HG02973 (cell line): Measurements from ENCODE around the gene SDK1.

Experiments
- ATAC-seq: cut with Tn5 transposase; IDR thresholded peaks from one replicate; pipeline ENCODE4 v1.9.1; 2021; ENCODE audit warnings: moderate library complexity; ENCODE audit not compliant: unreplicated experiment

SDK1 gene

DNA sequence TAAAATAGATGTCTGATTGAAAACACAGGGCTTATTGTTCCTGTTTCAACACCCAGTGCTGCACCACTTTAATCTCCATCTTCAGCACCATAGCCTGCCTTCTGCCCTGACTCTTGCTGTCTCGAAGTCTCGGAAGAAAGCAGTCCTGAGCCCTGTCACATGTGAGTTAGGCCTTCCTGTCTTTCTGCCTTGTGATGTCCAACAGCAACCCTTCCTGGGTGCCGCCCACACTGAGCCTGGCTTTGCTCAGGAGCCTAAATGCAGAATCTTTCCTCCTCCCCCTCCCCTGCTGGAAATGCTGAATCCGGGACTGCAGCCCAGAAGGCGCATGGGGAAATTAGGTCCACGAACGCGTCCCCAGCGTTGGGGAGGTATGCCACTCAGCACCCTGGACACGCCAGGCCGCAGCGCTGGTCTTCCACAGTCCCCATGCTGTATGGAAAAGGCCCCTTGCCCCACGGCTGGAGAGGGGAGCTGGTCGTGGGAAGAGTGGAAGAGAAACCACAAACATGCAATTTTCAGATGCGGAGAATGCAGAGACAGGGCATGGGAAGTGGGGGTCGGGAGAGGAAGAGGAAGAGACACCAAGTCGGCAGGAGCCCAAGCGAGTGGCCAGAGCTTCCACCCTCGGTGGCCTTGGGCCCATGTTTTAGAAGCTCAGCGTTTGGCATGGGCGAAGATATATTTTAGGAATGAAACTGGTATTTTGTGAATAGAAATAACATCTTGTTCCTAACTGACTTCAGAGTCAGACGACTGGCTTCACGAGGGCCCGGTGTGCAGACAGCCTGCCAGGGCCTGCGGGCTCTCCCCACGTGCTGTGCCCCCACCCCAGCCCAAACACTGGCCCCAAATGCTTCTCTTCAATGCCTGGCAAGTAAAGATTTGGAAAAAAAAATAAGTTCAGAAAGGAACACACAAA, 724.9 kb downstream of the SDK1 start:
- no peak for ATAC-seq

DNA sequence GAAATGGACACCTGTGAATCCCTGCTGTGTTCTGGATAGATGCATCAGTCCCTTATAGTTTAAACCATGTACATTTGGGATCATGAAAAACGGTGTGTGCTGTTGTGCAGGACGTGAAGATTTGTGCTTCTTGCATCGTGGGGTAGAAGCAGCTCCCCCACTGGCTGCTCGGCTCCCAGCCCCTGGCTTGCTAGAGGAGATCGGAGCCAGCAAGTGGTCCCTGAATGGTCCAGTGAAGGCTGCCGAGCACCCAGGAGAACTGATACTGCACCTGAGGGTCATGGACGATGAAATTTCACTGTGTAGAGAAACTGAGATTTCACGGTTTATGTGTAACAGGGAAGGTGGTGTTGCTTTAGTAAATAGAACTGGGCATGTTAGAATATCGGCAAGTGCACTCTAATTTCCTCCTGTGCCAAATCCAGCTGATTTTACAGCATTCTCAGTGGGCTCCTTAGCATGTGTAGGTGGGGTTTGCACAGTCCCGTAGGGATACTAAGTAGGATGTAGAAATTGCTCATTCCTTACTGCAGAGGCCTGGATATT, 726.0 kb downstream of the SDK1 start:
- ATAC-seq = no peak

- no peak for ATAC-seq
Observed at GRCh38 chr7:4028221-4028620, 727.2 kb downstream of the SDK1 start.

- ATAC-seq = no peak
Observed at GRCh38 chr7:4029941-4030340, 728.9 kb downstream of the SDK1 start.

DNA sequence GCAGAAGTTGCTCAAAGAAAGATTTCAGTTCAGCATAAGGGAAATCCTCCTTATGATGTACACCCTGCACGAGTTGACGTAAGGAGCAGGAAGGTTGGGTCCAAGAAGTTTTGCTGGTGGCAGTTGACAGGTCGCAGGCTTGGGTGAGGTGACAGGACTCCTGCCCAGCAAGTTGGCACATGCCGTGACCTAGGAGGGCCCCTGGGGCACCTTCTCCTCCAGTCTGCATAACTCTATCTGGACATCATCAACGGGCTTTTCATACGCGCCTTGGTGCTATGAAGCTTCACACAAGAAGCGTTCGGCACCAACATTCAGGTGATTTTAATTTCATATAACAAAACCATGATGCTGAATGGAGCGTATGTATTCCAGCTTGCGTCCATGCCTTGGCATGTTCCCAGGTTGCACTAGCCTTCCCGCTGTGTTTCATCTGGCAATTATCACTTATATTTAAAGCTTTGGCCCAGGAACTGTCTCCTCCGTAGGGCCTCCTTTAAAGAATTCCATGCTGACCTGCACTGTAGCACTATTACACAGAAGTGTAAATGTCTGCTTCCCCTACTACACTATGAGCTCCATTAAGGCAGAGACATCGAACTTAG, 729.4 kb downstream of the SDK1 start:
- no peak for ATAC-seq

- ATAC-seq = no peak
Observed at GRCh38 chr7:4033996-4034395, 732.9 kb downstream of the SDK1 start.

DNA sequence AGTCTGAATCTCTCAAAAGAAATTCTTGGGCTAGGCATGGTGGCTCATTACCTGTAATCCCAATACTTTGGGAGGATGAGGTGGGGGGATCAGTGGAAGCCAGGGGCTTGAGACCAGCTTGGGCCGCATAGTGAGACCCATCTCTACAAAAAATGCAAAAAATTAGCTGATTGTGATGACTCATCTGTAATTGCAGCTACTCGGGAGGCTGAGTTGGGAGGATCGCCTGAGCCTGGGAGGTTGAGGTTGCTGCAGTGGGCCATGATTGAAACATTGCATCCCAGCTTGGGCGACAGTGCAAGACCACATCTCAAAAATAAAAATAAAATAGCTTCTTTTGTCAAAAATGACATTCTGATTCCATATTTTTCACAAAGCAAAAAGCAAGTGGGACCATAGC, 736.3 kb downstream of the SDK1 start:
- no peak for ATAC-seq

- no peak for ATAC-seq
Observed at GRCh38 chr7:4037877-4038276, 736.8 kb downstream of the SDK1 start.

DNA sequence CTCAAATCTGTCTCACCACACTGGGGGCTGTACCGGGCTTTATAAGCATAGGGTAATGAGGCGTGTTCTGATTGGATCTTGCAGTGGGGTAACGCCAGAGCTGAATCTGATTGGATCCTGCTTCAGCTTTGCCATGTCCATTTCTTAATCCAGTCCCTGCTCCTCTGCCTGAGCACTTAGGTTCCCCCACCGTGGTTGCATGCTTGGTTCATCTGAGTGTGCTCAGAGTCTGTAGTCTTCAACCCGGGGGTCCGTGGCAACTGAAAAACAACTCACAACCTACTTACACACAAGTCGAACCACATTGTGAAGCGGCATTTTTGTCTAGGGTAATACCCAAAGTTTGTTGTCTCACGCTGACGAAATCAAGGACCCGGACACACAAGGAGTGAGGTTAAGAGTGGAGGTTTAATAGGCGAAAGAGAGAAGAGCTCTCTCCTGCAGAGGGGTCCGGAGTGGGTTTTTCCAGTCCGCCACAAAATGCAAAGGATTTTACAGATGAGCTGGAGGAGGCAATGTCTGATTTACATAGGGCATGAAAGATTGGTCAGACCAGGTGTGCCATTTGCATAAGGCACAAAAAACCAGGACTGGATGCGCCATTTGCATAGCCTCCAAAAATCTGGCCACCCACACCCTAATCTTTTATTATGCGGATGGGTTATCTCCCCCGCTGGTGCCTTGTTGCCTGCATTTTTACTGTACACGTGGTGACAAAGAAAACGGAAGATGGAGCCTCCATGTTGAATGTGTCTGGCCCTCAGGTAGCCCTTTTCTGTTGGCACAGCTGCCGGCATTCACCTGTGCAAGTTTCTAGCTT, 739.3 kb downstream of the SDK1 start:
- no peak for ATAC-seq

GRCh38 chr7:4042402-4043045, 741.5 kb downstream of the SDK1 start:
- ATAC-seq = no peak

DNA sequence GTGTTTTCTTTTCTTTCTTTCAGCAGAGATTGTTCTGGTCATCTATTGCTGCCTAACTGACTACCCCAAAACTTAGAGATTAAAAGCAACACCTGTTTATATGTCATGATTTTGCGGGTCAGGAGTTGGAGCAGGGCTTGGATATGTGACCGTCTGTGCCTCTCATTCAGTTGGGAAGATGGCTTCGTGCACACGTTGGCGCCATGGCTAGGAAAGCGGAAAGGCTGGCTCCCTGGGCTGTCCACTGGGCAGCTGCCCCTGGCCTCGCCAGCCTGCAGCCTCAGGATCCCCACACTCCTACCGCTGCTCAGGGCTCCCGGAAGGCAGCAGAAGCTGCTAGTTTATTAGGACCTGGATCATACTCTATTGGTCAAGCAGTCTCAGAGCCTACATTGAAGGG, 742.9 kb downstream of the SDK1 start:
- no peak for ATAC-seq

GRCh38 chr7:4045450-4045849, 744.4 kb downstream of the SDK1 start:
- no peak for ATAC-seq

- no peak for ATAC-seq
Observed at GRCh38 chr7:4045975-4046374, 744.9 kb downstream of the SDK1 start.

DNA sequence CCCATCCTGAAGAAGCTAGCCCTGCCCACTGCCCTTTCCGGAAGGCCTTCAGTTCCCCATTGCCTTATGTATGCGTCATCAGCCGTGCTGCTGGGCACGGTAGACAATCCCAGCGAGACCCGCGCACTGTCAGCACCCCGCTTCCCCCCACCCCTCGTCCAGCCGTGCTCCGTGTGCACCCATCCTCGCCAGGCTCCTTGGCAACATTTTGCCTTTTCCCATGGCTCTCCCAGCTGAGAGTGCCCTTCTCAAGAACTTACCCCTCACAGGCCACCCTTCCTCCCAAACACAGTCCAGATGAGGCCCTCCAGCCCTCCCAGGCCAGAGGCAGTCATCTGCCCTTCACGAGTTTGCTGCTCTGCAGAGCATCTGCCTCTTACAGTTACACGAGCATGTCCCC, 747.3 kb downstream of the SDK1 start:
- ATAC-seq = no peak

DNA sequence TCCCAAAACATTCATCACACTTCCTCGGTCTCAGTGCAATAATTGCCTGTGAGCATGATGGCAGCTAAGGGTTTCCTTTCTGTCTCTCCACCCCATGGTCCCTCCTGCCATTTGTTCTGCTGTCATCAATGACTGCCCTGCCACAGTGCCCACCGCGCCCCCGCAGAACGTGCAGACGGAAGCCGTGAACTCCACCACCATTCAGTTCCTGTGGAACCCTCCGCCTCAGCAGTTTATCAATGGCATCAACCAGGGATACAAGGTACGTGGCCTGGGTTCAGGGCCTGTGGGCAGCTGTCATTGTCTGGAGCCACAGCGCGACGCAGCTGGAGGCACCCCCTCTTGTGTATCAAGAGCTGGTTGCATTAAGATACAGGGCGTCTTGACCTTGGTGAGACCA, 748.1 kb downstream of the SDK1 start:
- no peak for ATAC-seq

GRCh38 chr7:4050126-4050660, 749.1 kb downstream of the SDK1 start:
- ATAC-seq = no peak

GRCh38 chr7:4051696-4052095, 750.6 kb downstream of the SDK1 start:
- no peak for ATAC-seq

GRCh38 chr7:4052130-4052529, 751.1 kb downstream of the SDK1 start:
- no peak for ATAC-seq

- no peak for ATAC-seq
Observed at GRCh38 chr7:4054158-4054557, 753.1 kb downstream of the SDK1 start.

DNA sequence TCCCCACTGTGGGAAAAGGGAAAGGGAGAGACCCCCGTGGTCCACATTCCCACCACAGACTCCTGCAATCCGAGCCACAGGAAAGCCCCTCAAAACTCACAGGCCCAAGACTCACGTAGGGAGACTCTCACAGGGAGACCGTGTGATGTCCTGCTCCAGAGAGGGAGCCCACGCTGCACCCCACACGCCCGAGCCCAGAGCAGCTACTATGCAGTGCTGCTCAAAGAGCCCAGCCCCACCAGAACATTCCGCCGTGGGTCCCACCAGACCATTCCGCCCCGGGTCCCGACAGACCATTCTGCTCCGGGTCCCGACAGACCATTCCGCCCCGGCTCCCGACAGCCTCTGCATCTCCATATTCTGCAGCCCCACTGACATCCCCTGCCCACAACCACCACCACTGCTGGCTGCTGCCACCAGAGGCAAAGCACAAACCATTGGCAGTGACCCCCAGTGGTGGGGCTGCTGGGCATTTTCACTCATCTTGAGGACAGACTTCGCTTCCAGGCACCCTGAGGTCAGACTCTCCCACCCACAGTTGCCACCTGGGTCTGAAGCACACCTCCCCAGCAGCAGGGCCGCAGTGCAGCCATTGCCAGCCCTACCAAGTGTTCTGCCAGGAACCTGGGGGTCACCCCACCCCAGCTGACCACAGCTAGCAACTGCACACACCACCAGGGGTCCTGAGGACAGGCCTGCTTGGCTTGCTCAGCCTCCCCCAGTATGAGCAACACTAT, 755.7 kb downstream of the SDK1 start:
- no peak for ATAC-seq
